SK-N-SH treated with all-trans-retinoic acid at 6 μM for 48 hours (cell line): ENCODE results near the gene SHANK2.

ENCODE experiments used
- ATAC-seq: fragments of 200-7000 bp; cut with Tn5 transposase; 3 replicates; pipeline ENCODE4 v1.9.1; 2020; ENCODE audit warnings: mild to moderate bottlenecking, moderate library complexity
- ARNTL ChIP-seq: fragments of 450-650 bp; formaldehyde crosslinking; IDR thresholded peaks from 2 replicates; pipeline ENCODE4 v1.5.0; 2020; ENCODE audit warnings: low read depth, mild to moderate bottlenecking, moderate library complexity, borderline replicate concordance
- BACH2 ChIP-seq: fragments of 250-450 bp; sonication (Bioruptor Pico); IDR thresholded peaks from 2 replicates; pipeline ENCODE4 v1.9.0; 2021; ENCODE audit warnings: mild to moderate bottlenecking, borderline replicate concordance
- CREB5 ChIP-seq: fragments of 250-450 bp; sonication (Bioruptor Pico); IDR thresholded peaks from 2 replicates; pipeline ENCODE4 v1.5.1; 2020; ENCODE audit warnings: low read depth, mild to moderate bottlenecking, moderate library complexity
- CSDC2 ChIP-seq: fragments of 250-450 bp; sonication (Bioruptor Pico); IDR thresholded peaks from 2 replicates; pipeline ENCODE4 v1.5.0; 2020; ENCODE audit warnings: mild to moderate bottlenecking, moderate library complexity
- ESRRG ChIP-seq: fragments of 250-450 bp; sonication (Bioruptor Pico); IDR thresholded peaks from 2 replicates; pipeline ENCODE4 v1.6.1; 2021; ENCODE audit warnings: mild to moderate bottlenecking
- GLIS3 ChIP-seq: fragments of 250-450 bp; sonication (Bioruptor Pico); IDR thresholded peaks from 2 replicates; pipeline ENCODE4 v1.5.0; 2020; ENCODE audit warnings: mild to moderate bottlenecking, moderate library complexity
- ISL1 ChIP-seq: fragments of 250-450 bp; sonication (Bioruptor Pico); IDR thresholded peaks from 2 replicates; pipeline ENCODE4 v2.1.2; 2022; ENCODE audit warnings: mild to moderate bottlenecking, moderate library complexity
- PATZ1 ChIP-seq: fragments of 250-450 bp; sonication (Bioruptor Pico); IDR thresholded peaks from 2 replicates; pipeline ENCODE4 v1.8.0; 2020; ENCODE audit warnings: mild to moderate bottlenecking, moderate library complexity, borderline replicate concordance
- POU6F1 ChIP-seq: fragments of 250-450 bp; sonication (Bioruptor Pico); IDR thresholded peaks from 2 replicates; pipeline ENCODE4 v1.8.0; 2021; ENCODE audit warnings: low read depth, mild to moderate bottlenecking, moderate library complexity, borderline replicate concordance
- PPARA ChIP-seq: fragments of 250-450 bp; sonication (Bioruptor Pico); IDR thresholded peaks from 2 replicates; pipeline ENCODE4 v1.5.0; 2020; ENCODE audit warnings: mild to moderate bottlenecking, borderline replicate concordance
- RARB ChIP-seq: fragments of 250-450 bp; sonication (Bioruptor Pico); IDR thresholded peaks from 2 replicates; pipeline ENCODE4 v1.8.0; 2021; ENCODE audit warnings: mild to moderate bottlenecking, moderate library complexity
- SNAI2 ChIP-seq: fragments of 250-450 bp; sonication (Bioruptor Pico); IDR thresholded peaks from 2 replicates; pipeline ENCODE4 v1.5.0; 2020; ENCODE audit warnings: mild to moderate bottlenecking, moderate library complexity
- TCF4 ChIP-seq: fragments of 250-450 bp; sonication (Bioruptor Pico); IDR thresholded peaks from 2 replicates; pipeline ENCODE4 v1.8.0; 2021; ENCODE audit warnings: mild to moderate bottlenecking, moderate library complexity, borderline replicate concordance
- TOX ChIP-seq: fragments of 250-450 bp; sonication (Bioruptor Pico); IDR thresholded peaks from 2 replicates; pipeline ENCODE4 v1.8.0; 2021; ENCODE audit warnings: mild to moderate bottlenecking, moderate library complexity, borderline replicate concordance
- TSHZ2 ChIP-seq: fragments of 250-450 bp; sonication (Bioruptor Pico); IDR thresholded peaks from 2 replicates; pipeline ENCODE4 v1.5.0; 2020; ENCODE audit warnings: mild to moderate bottlenecking, moderate library complexity
- ZC3H10 ChIP-seq: fragments of 250-450 bp; sonication (Bioruptor Pico); IDR thresholded peaks from 2 replicates; pipeline ENCODE4 v1.5.1; 2021; ENCODE audit warnings: mild to moderate bottlenecking, moderate library complexity
- ZFP3 ChIP-seq: fragments of 250-450 bp; sonication (Bioruptor Pico); IDR thresholded peaks from 2 replicates; pipeline ENCODE4 v1.5.0; 2020; ENCODE audit warnings: mild to moderate bottlenecking, moderate library complexity
- ZFP30 ChIP-seq: fragments of 450-650 bp; formaldehyde crosslinking; IDR thresholded peaks from 2 replicates; pipeline ENCODE4 v1.5.0; 2022; ENCODE audit warnings: mild to moderate bottlenecking, moderate library complexity
- ZNF565 ChIP-seq: fragments of 450-650 bp; formaldehyde crosslinking; conservative IDR thresholded peaks from 2 replicates; pipeline ENCODE4 v1.5.0; 2020; ENCODE audit warnings: low read depth, mild to moderate bottlenecking, moderate library complexity
- ZNF70 ChIP-seq: fragments of 450-650 bp; formaldehyde crosslinking; IDR thresholded peaks from 2 replicates; pipeline ENCODE4 v1.5.0; 2020; ENCODE audit warnings: mild to moderate bottlenecking, moderate library complexity
- ZNF8 ChIP-seq: fragments of 450-650 bp; formaldehyde crosslinking; IDR thresholded peaks from 2 replicates; pipeline ENCODE4 v1.5.0; 2020; ENCODE audit warnings: mild to moderate bottlenecking, moderate library complexity

Gene SHANK2

GRCh38 chr11:71248656-71249055, 3.7 kb downstream of the SHANK2 start:
- no peak for ATAC-seq
- no peak for TF ChIP-seq ZNF565 (CRISPR knock-in tag)
- TF ChIP-seq, all 23 proteins: peak for 0

GRCh38 chr11:71248251-71248570, 4.2 kb downstream of the SHANK2 start:
- TF ChIP-seq ZNF565 (CRISPR knock-in tag) = no peak
- no peak for TF ChIP-seq BACH2
- no peak for TF ChIP-seq ZFP30 (CRISPR knock-in tag)
- no peak for TF ChIP-seq ZC3H10
- no peak for TF ChIP-seq RARB (CRISPR knock-in tag)
- TF ChIP-seq ZNF70 (CRISPR knock-in tag) = no peak
- TF ChIP-seq ARNTL = no peak
- TF ChIP-seq POU6F1 (CRISPR knock-in tag) = no peak
- no peak for TF ChIP-seq ZFP3 (CRISPR knock-in tag)
- no peak for TF ChIP-seq ZNF8
- no peak for TF ChIP-seq PPARA (CRISPR knock-in tag)
- no peak for TF ChIP-seq ESRRG
- TF ChIP-seq CREB5 (CRISPR knock-in tag) = no peak
- ATAC-seq = no peak

GRCh38 chr11:71247551-71248250, 4.7 kb downstream of the SHANK2 start:
- ATAC-seq = no peak
- TF ChIP-seq CSDC2 (CRISPR knock-in tag) (no peak), RARB (CRISPR knock-in tag) (no peak), SNAI2 (CRISPR knock-in tag) (no peak), TSHZ2 (CRISPR knock-in tag) (no peak), ZNF565 (CRISPR knock-in tag) (no peak), TCF4 (CRISPR knock-in tag) (no peak), CREB5 (CRISPR knock-in tag) (no peak), ISL1 (CRISPR knock-in tag) (no peak), BACH2 (no peak)
- TF ChIP-seq, all 23 proteins: peak for 0

- ATAC-seq = no peak
- TF ChIP-seq ZC3H10 = no peak
- no peak for TF ChIP-seq ISL1 (CRISPR knock-in tag)
- TF ChIP-seq ZNF70 (CRISPR knock-in tag) = no peak
- TF ChIP-seq ESRRG = no peak
- TF ChIP-seq PATZ1 (CRISPR knock-in tag) = no peak
- TF ChIP-seq PPARA (CRISPR knock-in tag) = no peak
- TF ChIP-seq ZFP3 (CRISPR knock-in tag) = no peak
- no peak for TF ChIP-seq ARNTL
- no peak for TF ChIP-seq TCF4 (CRISPR knock-in tag)
- no peak for TF ChIP-seq SNAI2 (CRISPR knock-in tag)
- no peak for TF ChIP-seq GLIS3 (CRISPR knock-in tag)
- TF ChIP-seq TOX (CRISPR knock-in tag) = no peak
- TF ChIP-seq, all 23 proteins: peak for 0
Observed at GRCh38 chr11:71246559-71246958, 5.8 kb downstream of the SHANK2 start.
